Measurements from ENCODE around the gene PHLDB3. TPM values are rescaled to one million over a fixed set of nuclear protein-coding genes. Genes with fewer than 3 reads are reported as not detected.

The PHLDB3 gene
- total RNA-seq, 1 experiment from 2014 or later = 8.5 TPM

GRCh38 chr19:43461303-43461702, 43.2 kb downstream of the PHLDB3 start:
- no CpG with 5 or more reads among the region's 12 CpGs for WGBS (ENCODE audit: extremely low coverage, insufficient read length, low lambda C conversion rate)
- Histone ChIP-seq H3K4me1 (ENCODE audit: insufficient read depth, low read length) (no peaks in the 10 kb centered on the region; the same call in 1 of the 2 replicates), H3T11ph (ENCODE audit: low read length) (no peak overlapping the region), H3K4me2 (ENCODE audit: insufficient read depth, insufficient read length, low read length) (no peak overlapping the region), H4K5ac (ENCODE audit: insufficient read length, low read depth, low read length) (no peak overlapping the region), H4K20me1 (ENCODE audit: control insufficient read depth, insufficient read depth, insufficient read length) (no peaks in the 10 kb centered on the region), H3K56ac (ENCODE audit: insufficient read length, low read depth, low read length) (no peak overlapping the region), H4K91ac (ENCODE audit: insufficient read length, low read depth, low read length) (no peak overlapping the region), H3K23me2 (ENCODE audit: insufficient read length, low read depth, low read length, poor library complexity, severe bottlenecking) (peaks cover 11% of the 10 kb centered on the region), H3K23ac (ENCODE audit: insufficient read length, low read depth, low read length) (no peak overlapping the region), H3K27me3 (ENCODE audit: insufficient read depth, low read length) (no peaks in the 10 kb centered on the region; the same call in none of the 2 replicates), H2BK12ac (ENCODE audit: insufficient read length, low read depth, low read length) (no peak overlapping the region), H4K8ac (replicated peaks; ENCODE audit: insufficient read length, low read depth, low read length) (no peak overlapping the region), H3K79me1 (ENCODE audit: insufficient read depth, low read depth, low read length, poor library complexity, severe bottlenecking) (no peaks in the 10 kb centered on the region), H3K4ac (ENCODE audit: low read depth, low read length) (no peak overlapping the region), H3K9me3 (ENCODE audit: control insufficient read depth, low read depth, low read length) (no peaks in the 10 kb centered on the region), H3K27ac (ENCODE audit: insufficient read length, low read depth, low read length) (no peak overlapping the region), H2BK5ac (ENCODE audit: insufficient read length, low read length) (no peak overlapping the region), H2AK5ac (ENCODE audit: insufficient read length, low read length) (no peak overlapping the region), H2BK15ac (ENCODE audit: low read depth, low read length) (no peak overlapping the region), H3K9ac (ENCODE audit: extremely low read depth, insufficient read length, low read length) (no peak overlapping the region), H2BK120ac (ENCODE audit: low read depth, low read length, poor library complexity, severe bottlenecking) (no peak overlapping the region), H3K14ac (ENCODE audit: insufficient read depth, low read length) (no peak overlapping the region), H3K79me2 (ENCODE audit: insufficient read depth, low read length) (no peaks in the 10 kb centered on the region), H2AFZ (ENCODE audit: low read length) (no peak overlapping the region), H2BK20ac (ENCODE audit: low read depth, low read length, poor library complexity, severe bottlenecking) (no peak overlapping the region), H3K18ac (ENCODE audit: insufficient read length, low read depth, low read length) (no peak overlapping the region)
- DNase-seq = no peak
- Mint-ChIP-seq H3K36me3 (ENCODE audit: insufficient read depth in 1 of 3, low read depth in 3 of 3) (no peaks in the 10 kb centered on the region; a peak in 2 of 7 replicates), H3K4me3 (no peak overlapping the region), H3K9me3 (no peaks in the 10 kb centered on the region), H3K27ac (no peak overlapping the region), H3K27me3 (ENCODE audit: low read depth) (peaks cover 44% of the 10 kb centered on the region), H3K4me1 (peaks cover 16 to 18% of the 10 kb centered on the region in 2 experiments)
- TF ChIP-seq CTCF (conservative IDR thresholded peaks at IDR 0.05) = no peak
